ENCODE data around the gene RIMKLB. TPM values are rescaled to one million over a fixed set of nuclear protein-coding genes. Genes with fewer than 3 reads are reported as not detected.
A peak's percentile ranks its signal among the peaks of the same experiment; 100 is the strongest.

Gene RIMKLB
- total and polyA plus RNA-seq, 2 of the 8 experiments (the other 6 are each of a cell fraction or from before 2014, with no cell fraction given), result 37.8 to 78.2 TPM

- Histone ChIP-seq H3K23me2 (ENCODE audit: low read depth, low read length) (peaks cover 4% of the 10 kb centered on the region; the same call in 1 of the 2 replicates), H3K4me2 (ENCODE audit: insufficient read depth in 1 of 2, low read depth in 2 of 2, low read length in 2 of 2) (peak overlapping the region; percentile 4 to 44; a peak in 3 of 4 replicates), H3K36me3 (ENCODE audit: control insufficient read depth in 2 of 4, insufficient read depth in 4 of 4, low read length in 3 of 4) (no peaks in the 10 kb centered on the region), H2BK15ac (ENCODE audit: low read length) (no peak overlapping the region), H3K79me1 (ENCODE audit: low read depth, low read length) (no peaks in the 10 kb centered on the region), H3K4me1 (replicated peaks in 1 of 4; ENCODE audit: control insufficient read depth in 3 of 4, insufficient read depth in 4 of 4, low read length in 3 of 4) (peaks cover 2 to 16% (median 14%) of the 10 kb centered on the region in 4 experiments; a peak in 6 of 7 replicates), H3K18ac (ENCODE audit: extremely low read depth, low read length) (no peak overlapping the region), H3K79me2 (ENCODE audit: control insufficient read depth in 1 of 2, insufficient read depth in 2 of 2, low read length in 2 of 2) (no peaks in the 10 kb centered on the region), H3K9ac (replicated peaks in 1 of 4; ENCODE audit: extremely low read depth in 1 of 4, low read depth in 3 of 4, low read length in 3 of 4) (peak overlapping the region in 1 of 4 experiments; percentile 15; a peak in 1 of 7 replicates), H2BK12ac (ENCODE audit: low read depth, low read length) (no peak overlapping the region), H3K9me3 (ENCODE audit: insufficient read depth in 2 of 2, low read depth in 1 of 2, low read length in 1 of 2) (no peaks in the 10 kb centered on the region), H3K23ac (ENCODE audit: insufficient read length) (no peak overlapping the region), H3K4me3 (ENCODE audit: extremely low read depth in 1 of 4, insufficient read depth in 2 of 4, low read depth in 3 of 4, low read length in 4 of 4) (peak overlapping the region in 1 of 4 experiments; percentile 2; a peak in 1 of 8 replicates), H3K4ac (replicated peaks; ENCODE audit: insufficient read length, low read depth, low read length) (no peak overlapping the region), H2BK120ac (replicated peaks; ENCODE audit: low read depth, low read length) (no peak overlapping the region), H3K14ac (ENCODE audit: insufficient read length) (no peak overlapping the region), H4K5ac (ENCODE audit: insufficient read length, low read depth, low read length) (peak overlapping the region; percentile 41), H2BK5ac (ENCODE audit: low read depth, low read length) (0 out of 2 replicates have a peak overlapping the region, but pooled peaks have one; percentile 5), H4K20me1 (replicated peaks in 1 of 2; ENCODE audit: control insufficient read depth in 1 of 2, insufficient read depth in 2 of 2, low read length in 2 of 2) (no peaks in the 10 kb centered on the region), H2AK5ac (ENCODE audit: low read depth, low read length) (no peak overlapping the region), H4K91ac (replicated peaks; ENCODE audit: insufficient read length, low read length) (no peak overlapping the region), H3K56ac (replicated peaks; ENCODE audit: insufficient read length, low read depth, low read length) (no peak overlapping the region), H2BK20ac (ENCODE audit: low read length) (no peak overlapping the region), H3K27me3 (replicated peaks in 1 of 4; ENCODE audit: control insufficient read depth in 3 of 4, extremely low read depth in 1 of 4, insufficient read depth in 3 of 4, low read length in 3 of 4) (no peaks in the 10 kb centered on the region), H3K27ac (ENCODE audit: low read depth, low read length) (peak overlapping the region; percentile 37), H4K8ac (ENCODE audit: extremely low read depth, insufficient read depth, low read length) (no peak overlapping the region), H2AFZ (ENCODE audit: low read length) (0 out of 2 replicates have a peak overlapping the region, but pooled peaks have one; percentile 5)
- DNase-seq (ENCODE audit: low read depth in 1 of 2, low spot score in 2 of 2) (peak in 1 of 2 experiments; percentile 46), FAIRE-seq (peak; percentile 93)
- POLR2A ChIA-PET (ENCODE audit: partially characterized antibody), result interaction anchor here (0.6 to 1.3 kb wide), 9 partner anchors 9 to 222 kb away, joined by 3 to 8 read pairs (median 3); partner anchors contain the start of gene PHC1
- CTCF ChIA-PET (ENCODE audit: partially characterized antibody), result interaction anchor here (1.3 kb wide), 1 partner anchor 16 kb away, joined by 5 read pairs; no protein-coding TSS in a partner anchor
- WGBS, 2 experiments (ENCODE audit: extremely low coverage in 1 of 2, insufficient coverage in 1 of 2, insufficient read length in 1 of 2, insufficient replicate concordance in 2 of 2, low coverage in 1 of 2, low lambda C conversion rate in 2 of 2, missing lambda C conversion rate in 1 of 2), result 8% methylated on average over 5 of the region's 5 CpGs; no CpG with 5 or more reads in 1 of the 2 experiments
- no peak for TF ChIP-seq KDM4A (IDR thresholded peaks at IDR 0.05; ENCODE audit: low read depth, low read length, severe bottlenecking)
- TF ChIP-seq RFX5 (IDR thresholded peaks at IDR 0.05; ENCODE audit: borderline replicate concordance, low read depth, low read length), result no peak
- TF ChIP-seq JUND (IDR thresholded peaks at IDR 0.05; ENCODE audit: low read length), result no peak
- TF ChIP-seq CHD2 (IDR thresholded peaks at IDR 0.05; ENCODE audit: low read length), result no peak
- no peak for TF ChIP-seq KDM1A (IDR thresholded peaks at IDR 0.05; ENCODE audit: borderline replicate concordance, low read length)
- TF ChIP-seq CBX8 (IDR thresholded peaks at IDR 0.05; ENCODE audit: borderline replicate concordance, low read depth, low read length), result no peak
- no peak; the same call in 1 of the 2 replicates for TF ChIP-seq SP1 (IDR thresholded peaks at IDR 0.05; ENCODE audit: low read depth, low read length)
- TF ChIP-seq SP2 (IDR thresholded peaks at IDR 0.05; ENCODE audit: low read length), result no peak
- TF ChIP-seq TEAD4 (IDR thresholded peaks at IDR 0.05; ENCODE audit: low read depth, low read length), result no peak
- TF ChIP-seq POLR2AphosphoS5 (IDR thresholded peaks at IDR 0.05; ENCODE audit: low read depth, low read length), result peak; percentile 55
- TF ChIP-seq TAF1 (IDR thresholded peaks at IDR 0.05; ENCODE audit: low read depth, low read length), result peak; percentile 49; the same call in 1 of the 2 replicates
- no peak for TF ChIP-seq SAP30 (IDR thresholded peaks at IDR 0.05; ENCODE audit: insufficient read depth, insufficient replicate concordance, low read length)
- TF ChIP-seq NANOG (IDR thresholded peaks at IDR 0.05; ENCODE audit: insufficient read depth, low read depth, low read length, poor library complexity, severe bottlenecking), result no peak
- no peak for TF ChIP-seq EP300 (IDR thresholded peaks at IDR 0.05; ENCODE audit: borderline replicate concordance in 1 of 2, low read depth in 2 of 2, low read length in 2 of 2)
These were observed 5.2 kb upstream of the RIMKLB start for GRCh38 chr12:8692573-8692972.

All from H1 (cell line).